ENCODE results near the gene DRG2. TPM values are rescaled to one million over a fixed set of nuclear protein-coding genes. Genes with fewer than 3 reads are reported as not detected.

DRG2 gene
- polyA plus RNA-seq, 1 of the 3 experiments (the other 2 are of a cell fraction): 39.9 TPM

- DNase-seq: no peak
- ChIA-PET CTCF (interaction anchor here (1.0 kb wide), 1 partner anchor 26 kb away, joined by 3 read pairs; no protein-coding TSS in a partner anchor), POLR2A (no interaction called here)
- no peaks in the 10 kb centered on the region for H3K79me2 ChIP-seq (ENCODE audit: insufficient read depth)
- no peaks in the 10 kb centered on the region for H4K20me1 ChIP-seq (ENCODE audit: insufficient read depth)
- no peaks in the 10 kb centered on the region for H3K9me2 ChIP-seq
- peaks cover under 1 to 17% of the 10 kb centered on the region in 2 experiments for H3K36me3 ChIP-seq (replicated peaks in 1 of 2; ENCODE audit: control insufficient read depth in 1 of 2, insufficient read depth in 2 of 2, low read length in 1 of 2)
- no peak overlapping the region for H3K4me2 ChIP-seq
- H3K27ac ChIP-seq (ENCODE audit: low read depth in 2 of 2, low read length in 1 of 2): no peak overlapping the region
- TF ChIP-seq SIN3A (IDR thresholded peaks at IDR 0.05; ENCODE audit: borderline replicate concordance, low read depth, low read length) (no peak), USF1 (IDR thresholded peaks at IDR 0.05; ENCODE audit: borderline replicate concordance, low read depth) (no peak), EP300 (IDR thresholded peaks at IDR 0.05; ENCODE audit: borderline replicate concordance in 1 of 2, low read depth in 1 of 2, low read length in 1 of 2) (no peak), TAF1 (IDR thresholded peaks at IDR 0.05; ENCODE audit: borderline replicate concordance, low read depth, low read length) (no peak), MXI1 (IDR thresholded peaks at IDR 0.05; ENCODE audit: low read depth, low read length) (no peak), GABPA (IDR thresholded peaks at IDR 0.05; ENCODE audit: low read depth) (no peak), FOXJ3 (CRISPR knock-in tag; IDR thresholded peaks at IDR 0.05) (no peak)
- TF ChIP-seq, protein P1, sequence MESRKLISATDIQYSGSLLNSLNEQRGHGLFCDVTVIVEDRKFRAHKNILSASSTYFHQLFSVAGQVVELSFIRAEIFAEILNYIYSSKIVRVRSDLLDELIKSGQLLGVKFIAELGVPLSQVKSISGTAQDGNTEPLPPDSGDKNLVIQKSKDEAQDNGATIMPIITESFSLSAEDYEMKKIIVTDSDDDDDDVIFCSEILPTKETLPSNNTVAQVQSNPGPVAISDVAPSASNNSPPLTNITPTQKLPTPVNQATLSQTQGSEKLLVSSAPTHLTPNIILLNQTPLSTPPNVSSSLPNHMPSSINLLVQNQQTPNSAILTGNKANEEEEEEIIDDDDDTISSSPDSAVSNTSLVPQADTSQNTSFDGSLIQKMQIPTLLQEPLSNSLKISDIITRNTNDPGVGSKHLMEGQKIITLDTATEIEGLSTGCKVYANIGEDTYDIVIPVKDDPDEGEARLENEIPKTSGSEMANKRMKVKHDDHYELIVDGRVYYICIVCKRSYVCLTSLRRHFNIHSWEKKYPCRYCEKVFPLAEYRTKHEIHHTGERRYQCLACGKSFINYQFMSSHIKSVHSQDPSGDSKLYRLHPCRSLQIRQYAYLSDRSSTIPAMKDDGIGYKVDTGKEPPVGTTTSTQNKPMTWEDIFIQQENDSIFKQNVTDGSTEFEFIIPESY (IDR thresholded peaks at IDR 0.05; ENCODE audit: borderline replicate concordance, low read depth): no peak
- TF ChIP-seq, protein P2, sequence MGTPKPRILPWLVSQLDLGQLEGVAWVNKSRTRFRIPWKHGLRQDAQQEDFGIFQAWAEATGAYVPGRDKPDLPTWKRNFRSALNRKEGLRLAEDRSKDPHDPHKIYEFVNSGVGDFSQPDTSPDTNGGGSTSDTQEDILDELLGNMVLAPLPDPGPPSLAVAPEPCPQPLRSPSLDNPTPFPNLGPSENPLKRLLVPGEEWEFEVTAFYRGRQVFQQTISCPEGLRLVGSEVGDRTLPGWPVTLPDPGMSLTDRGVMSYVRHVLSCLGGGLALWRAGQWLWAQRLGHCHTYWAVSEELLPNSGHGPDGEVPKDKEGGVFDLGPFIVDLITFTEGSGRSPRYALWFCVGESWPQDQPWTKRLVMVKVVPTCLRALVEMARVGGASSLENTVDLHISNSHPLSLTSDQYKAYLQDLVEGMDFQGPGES (IDR thresholded peaks at IDR 0.05; ENCODE audit: low read depth, low read length): no peak
- no peak overlapping the region for H2AFZ ChIP-seq (ENCODE audit: low read depth)
- no peaks in the 10 kb centered on the region for H3K9me3 ChIP-seq
- H3K27me3 ChIP-seq (ENCODE audit: insufficient read depth): no peaks in the 10 kb centered on the region
- no peak overlapping the region for H3K4me3 ChIP-seq (ENCODE audit: low read depth in 2 of 2, low read length in 1 of 2)
- 89% methylated on average over 2 of the region's 2 CpGs for WGBS (ENCODE audit: low lambda C conversion rate)
- no peak overlapping the region for H3K9ac ChIP-seq
- no peaks in the 10 kb centered on the region for H3K4me1 ChIP-seq (ENCODE audit: control insufficient read depth in 1 of 2, insufficient read depth in 2 of 2, low read depth in 1 of 2, low read length in 1 of 2)
- peaks cover 4% of the 10 kb centered on the region for H3F3A ChIP-seq (replicated peaks; ENCODE audit: insufficient read depth)
Observed at GRCh38 chr17:18069101-18069500, 18.6 kb upstream of the DRG2 start.

DNA sequence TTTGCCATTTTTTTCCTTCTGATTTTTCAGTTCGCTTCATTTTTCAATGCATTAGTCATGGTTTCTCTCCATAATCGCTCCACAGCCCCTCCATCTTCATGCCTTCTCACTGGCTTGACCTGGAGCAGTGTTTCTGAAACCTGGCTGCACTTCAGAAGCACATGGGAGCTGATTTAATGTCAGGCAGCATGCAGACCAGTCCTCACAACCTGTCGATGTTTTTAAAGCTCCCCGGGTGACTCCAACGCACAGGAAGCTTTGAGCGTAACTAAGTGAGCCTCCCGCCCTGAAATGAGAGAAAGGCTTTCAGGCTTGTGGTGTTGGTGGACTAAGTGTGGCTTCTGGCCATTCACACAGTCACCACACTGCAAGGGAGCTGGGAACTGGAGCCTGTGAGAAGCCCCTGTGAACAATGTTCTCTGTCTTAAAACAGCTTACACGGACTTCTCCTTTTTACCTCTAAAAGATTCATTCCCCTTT lies 16.8 kb upstream of the DRG2 start:
- peaks cover 4% of the 10 kb centered on the region for H3F3A ChIP-seq (replicated peaks; ENCODE audit: insufficient read depth)
- 59% methylated on average over 8 of the region's 8 CpGs for WGBS (ENCODE audit: low lambda C conversion rate)
- H3K4me1 ChIP-seq (ENCODE audit: control insufficient read depth in 1 of 2, insufficient read depth in 2 of 2, low read depth in 1 of 2, low read length in 1 of 2): peaks cover 0 to 2% of the 10 kb centered on the region in 2 experiments; a peak in 1 of 4 replicates
- H3K9ac ChIP-seq: no peak overlapping the region
- H3K27ac ChIP-seq (ENCODE audit: low read depth in 2 of 2, low read length in 1 of 2): no peak overlapping the region
- H3K79me2 ChIP-seq (ENCODE audit: insufficient read depth): no peaks in the 10 kb centered on the region
- H3K4me2 ChIP-seq: peak overlapping the region; percentile 19; the same call in 1 of the 2 replicates
- no peaks in the 10 kb centered on the region for H3K9me2 ChIP-seq
- H3K36me3 ChIP-seq (replicated peaks in 1 of 2; ENCODE audit: control insufficient read depth in 1 of 2, insufficient read depth in 2 of 2, low read length in 1 of 2): no peaks in the 10 kb centered on the region
- CTCF ChIA-PET: interaction anchor here (1.5 kb wide), 1 partner anchor 77 kb away, joined by 3 read pairs; no protein-coding TSS in a partner anchor
- POLR2A ChIA-PET: no interaction called here
- no peaks in the 10 kb centered on the region for H3K9me3 ChIP-seq
- H4K20me1 ChIP-seq (ENCODE audit: insufficient read depth): no peaks in the 10 kb centered on the region
- no peaks in the 10 kb centered on the region for H3K27me3 ChIP-seq (ENCODE audit: insufficient read depth)
- DNase-seq: no peak
- TF ChIP-seq POLR2AphosphoS5 (IDR thresholded peaks at IDR 0.05; ENCODE audit: low read depth, low read length): no peak
- no peak for TF ChIP-seq PBX3 (IDR thresholded peaks at IDR 0.05)
- H3K4me3 ChIP-seq (ENCODE audit: low read depth in 2 of 2, low read length in 1 of 2): no peak overlapping the region
- H2AFZ ChIP-seq (ENCODE audit: low read depth): peak overlapping the region; percentile 54; the same call in 1 of the 2 replicates
